GM19023 (cell line): ENCODE data around the gene ITPRID2.
"Not testable (repeated sequence)": the region's sequence is repeated elsewhere in the genome, so short reads cannot be mapped to it uniquely, and the experiment has no call there.

Experiments
- ATAC-seq: cut with Tn5 transposase; IDR thresholded peaks from one replicate; pipeline ENCODE4 v1.9.1; 2021; ENCODE audit warnings: mild to moderate bottlenecking, moderate library complexity; ENCODE audit not compliant: unreplicated experiment

ITPRID2 gene

DNA sequence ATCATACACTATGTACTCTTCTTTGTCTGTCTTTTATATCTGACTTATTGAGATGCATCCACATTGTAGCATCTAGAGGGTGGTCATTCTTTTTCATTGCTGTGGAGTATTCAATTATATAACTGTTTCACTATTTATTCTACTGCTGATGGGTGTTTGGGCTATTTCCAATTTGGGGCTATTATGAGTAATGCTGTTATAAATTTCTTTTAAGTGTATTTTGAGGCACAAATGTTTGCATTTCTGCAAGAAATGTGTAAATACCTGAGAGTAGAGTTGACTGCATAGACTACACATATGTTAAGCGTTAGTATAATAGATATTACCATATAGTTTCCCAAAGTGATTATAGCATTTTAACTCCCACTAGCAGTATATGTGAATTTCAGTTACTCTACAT lies 67.2 kb downstream of the ITPRID2 start:
- ATAC-seq: no peak

DNA sequence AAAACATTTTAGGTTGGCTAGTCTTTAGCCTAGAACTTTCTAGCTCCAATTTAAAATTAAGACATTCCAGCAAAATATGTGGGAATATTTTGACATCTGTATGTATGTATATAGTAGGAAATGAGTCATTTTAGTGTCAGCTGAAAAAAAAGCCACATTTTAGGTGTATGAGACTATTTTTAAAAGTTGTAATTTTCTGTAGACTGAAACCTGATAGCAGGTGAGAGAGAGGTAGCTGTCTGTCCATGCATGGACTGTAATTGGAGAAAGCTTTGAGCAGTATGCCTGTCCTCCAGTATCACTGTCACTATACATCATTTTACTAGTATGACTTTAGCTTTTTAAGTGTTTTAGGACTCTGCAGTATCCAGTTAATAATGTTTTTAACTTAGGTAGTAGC lies 68.0 kb downstream of the ITPRID2 start:
- no peak for ATAC-seq

DNA sequence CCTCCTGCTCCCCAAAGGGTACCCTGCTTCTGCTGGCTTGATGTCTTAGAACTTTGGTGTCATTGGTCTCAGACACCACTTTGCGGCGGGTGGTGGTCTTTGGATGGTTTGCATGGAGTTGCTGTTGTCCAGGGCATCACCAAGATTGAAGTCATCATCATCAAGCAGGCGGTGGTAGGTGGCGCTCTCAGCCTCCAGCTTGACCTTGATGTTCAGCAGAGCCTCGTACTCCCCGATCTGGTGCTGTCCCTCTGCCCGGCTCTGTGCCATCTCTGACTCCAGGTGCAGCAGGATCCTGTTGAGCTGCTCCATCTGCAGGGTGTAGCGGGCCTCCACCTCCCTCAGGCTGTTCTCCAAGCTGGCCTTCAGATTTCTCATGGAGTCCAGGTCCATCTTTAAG lies 69.6 kb downstream of the ITPRID2 start:
- ATAC-seq: not testable (repeated sequence)

DNA sequence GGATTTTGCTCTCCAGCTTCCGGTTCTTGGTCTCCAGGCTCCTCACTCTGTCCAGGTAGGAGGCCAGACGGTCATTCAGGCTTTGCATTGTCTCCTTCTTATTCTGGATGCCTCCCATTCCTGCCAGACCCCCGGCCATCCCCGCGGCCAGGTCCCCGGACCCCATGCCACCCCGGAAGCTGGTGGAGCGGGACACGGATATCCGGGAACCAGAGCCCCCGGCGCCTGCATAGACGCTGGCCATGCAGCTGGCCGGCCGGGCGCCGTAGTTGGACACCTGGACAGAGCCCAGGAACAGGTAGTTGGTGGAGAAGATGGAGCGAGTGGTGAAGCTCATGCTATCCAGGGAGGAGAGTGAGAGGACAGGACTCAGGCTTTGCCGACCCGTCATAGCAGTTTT lies 70.6 kb downstream of the ITPRID2 start:
- ATAC-seq: no peak

GRCh38 chr2:181970160-181970794 lies 78.7 kb downstream of the ITPRID2 start:
- no peak for ATAC-seq

- no peak for ATAC-seq
These were observed 79.5 kb downstream of the ITPRID2 start for GRCh38 chr2:181971032-181971431.

GRCh38 chr2:181972431-181973170 lies 81.1 kb downstream of the ITPRID2 start:
- no peak for ATAC-seq

- no peak for ATAC-seq
These were observed 81.7 kb downstream of the ITPRID2 start for GRCh38 chr2:181973171-181973783.

DNA sequence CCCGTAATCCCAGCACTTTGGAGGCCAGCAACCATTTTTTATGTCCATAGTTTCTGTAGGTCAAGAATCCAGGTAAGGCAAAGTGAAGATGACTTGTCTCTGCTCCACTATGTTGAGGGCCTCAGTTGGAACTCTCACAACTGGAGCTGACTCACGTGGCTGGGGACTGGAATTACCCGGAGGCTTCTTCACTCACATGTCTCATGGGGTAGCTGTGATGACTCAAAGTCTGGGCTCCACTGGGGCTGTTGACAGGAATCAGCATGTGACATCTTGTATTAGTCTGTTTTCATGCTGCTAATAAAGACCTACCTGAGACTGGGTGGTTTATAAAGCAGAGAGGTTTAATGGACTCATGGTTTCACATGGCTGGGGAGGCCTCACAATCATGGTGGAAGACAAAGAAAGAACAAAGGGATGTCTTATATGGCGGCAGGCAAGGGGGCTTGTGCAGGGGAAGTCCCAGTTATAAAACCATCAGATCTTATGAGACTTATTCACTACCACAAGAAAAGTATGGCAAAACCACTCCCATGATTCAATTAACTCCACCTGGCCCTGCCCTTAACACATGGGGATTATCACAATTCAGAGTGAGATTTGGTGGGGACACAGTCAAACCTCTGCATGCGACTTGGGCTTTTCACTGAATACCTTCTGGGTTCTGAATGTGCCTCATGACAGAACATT lies 86.3 kb downstream of the ITPRID2 start:
- ATAC-seq: no peak

- ATAC-seq: no peak
These were observed 87.0 kb downstream of the ITPRID2 start for GRCh38 chr2:181978351-181979150.
